GM04503 (cell line): Measurements from ENCODE around the gene ZNF135.

ENCODE experiments used
- DNase-seq: peaks from one replicate; pipeline ENCODE4 v3.0.0-alpha.2; 2012; ENCODE audit warnings: low read depth

The ZNF135 gene

GRCh38 chr19:58093071-58093470, 34.0 kb downstream of the ZNF135 start:
- DNase-seq = no peak

GRCh38 chr19:58095328-58095727, 36.2 kb downstream of the ZNF135 start:
- no peak for DNase-seq

- no peak for DNase-seq
Observed at GRCh38 chr19:58096884-58097283, 37.8 kb downstream of the ZNF135 start.

- DNase-seq = no peak
Observed at GRCh38 chr19:58097349-58097748, 38.3 kb downstream of the ZNF135 start.

- peak; percentile 63 for DNase-seq
Observed at GRCh38 chr19:58097781-58098681, 38.9 kb downstream of the ZNF135 start, which contains the start of gene ZSCAN18. Gene ZSCAN18 (minus strand): TSS chr19:58098231. CDS start chr19:58090267, 7,964 bp downstream.

- DNase-seq = no peak
Observed at GRCh38 chr19:58098682-58098998, 39.6 kb downstream of the ZNF135 start.

GRCh38 chr19:58107778-58108545, 48.9 kb downstream of the ZNF135 start:
- no peak for DNase-seq

- no peak for DNase-seq
Observed at GRCh38 chr19:58108546-58108817, 49.4 kb downstream of the ZNF135 start.

- no peak for DNase-seq
Observed at GRCh38 chr19:58117841-58118575, 58.9 kb downstream of the ZNF135 start.

GRCh38 chr19:58118979-58119733, 60.1 kb downstream of the ZNF135 start:
- no peak for DNase-seq
